ENCODE data around the gene TAF1B.
"Not testable (repeated sequence)": the region's sequence is repeated elsewhere in the genome, so short reads cannot be mapped to it uniquely, and the experiment has no call there.

The TAF1B gene

GRCh38 chr2:9831670-9832069 lies 11.6 kb upstream of the TAF1B start:
- DNase-seq (ENCODE audit: low spot score), result no peak

DNA sequence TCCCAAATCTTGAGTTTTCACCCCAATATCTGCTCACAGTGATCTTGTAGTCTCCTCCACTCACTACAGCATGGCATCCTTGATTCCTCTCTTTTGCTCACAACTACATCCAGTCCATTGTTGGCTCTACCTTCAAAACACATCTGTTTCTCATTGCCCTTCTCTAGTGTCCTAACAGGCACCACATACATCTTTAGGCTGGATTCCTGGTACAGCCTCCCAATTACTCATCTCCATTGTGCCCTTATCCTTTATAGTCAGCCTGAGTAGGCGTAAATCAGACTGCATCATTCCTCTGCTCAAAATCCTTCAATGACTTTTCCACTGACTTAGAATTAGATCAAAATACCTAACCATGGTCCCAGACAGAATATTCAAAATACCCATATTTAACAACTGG lies 10.7 kb upstream of the TAF1B start:
- DNase-seq (ENCODE audit: low spot score), result no peak

DNA sequence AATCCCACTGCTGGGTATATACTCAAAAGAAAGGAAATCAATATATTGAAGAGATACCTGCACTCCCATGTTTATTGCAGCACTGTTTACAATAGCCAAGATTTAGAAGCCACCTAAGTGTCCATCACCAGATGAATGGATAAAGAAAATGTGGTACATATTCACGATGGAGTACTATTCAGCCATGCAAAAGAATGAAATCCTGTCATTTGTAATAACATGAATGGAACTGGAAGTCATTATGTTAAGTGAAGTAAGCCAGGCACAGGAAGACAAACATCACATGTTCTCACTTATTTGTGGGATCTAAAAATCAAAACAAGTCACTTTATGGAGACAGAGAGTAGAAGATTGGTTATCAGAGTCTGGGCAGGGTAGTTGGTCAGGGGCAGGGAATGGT lies 8.2 kb upstream of the TAF1B start:
- DNase-seq (ENCODE audit: low spot score), result not testable (repeated sequence)

GRCh38 chr2:9836074-9836473 lies 7.2 kb upstream of the TAF1B start:
- DNase-seq (ENCODE audit: low spot score), result no peak

GRCh38 chr2:9836517-9836916 lies 6.8 kb upstream of the TAF1B start:
- DNase-seq (ENCODE audit: low spot score), result no peak

- DNase-seq (ENCODE audit: low spot score), result no peak
Observed at GRCh38 chr2:9837451-9837850, 5.8 kb upstream of the TAF1B start.

DNA sequence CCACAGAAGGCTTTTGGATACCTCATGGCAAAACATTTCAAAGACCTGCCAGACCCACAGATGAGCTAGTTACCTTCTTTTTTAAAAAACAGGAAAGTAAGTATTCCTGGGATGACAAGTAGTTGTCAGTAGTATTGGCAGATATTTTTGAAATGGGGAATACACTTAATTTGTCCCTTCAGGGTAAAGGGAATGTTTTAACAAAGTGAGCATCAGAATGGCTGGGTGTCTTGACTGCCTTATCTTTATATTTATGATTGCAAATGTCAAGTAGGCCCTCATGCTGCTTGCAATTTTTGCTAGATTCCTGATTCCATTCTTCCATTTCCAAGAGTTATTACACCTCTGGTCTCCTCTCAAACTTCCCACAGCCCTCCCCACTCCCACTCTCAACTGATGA lies 4.9 kb upstream of the TAF1B start:
- DNase-seq (ENCODE audit: low spot score), result no peak

DNA sequence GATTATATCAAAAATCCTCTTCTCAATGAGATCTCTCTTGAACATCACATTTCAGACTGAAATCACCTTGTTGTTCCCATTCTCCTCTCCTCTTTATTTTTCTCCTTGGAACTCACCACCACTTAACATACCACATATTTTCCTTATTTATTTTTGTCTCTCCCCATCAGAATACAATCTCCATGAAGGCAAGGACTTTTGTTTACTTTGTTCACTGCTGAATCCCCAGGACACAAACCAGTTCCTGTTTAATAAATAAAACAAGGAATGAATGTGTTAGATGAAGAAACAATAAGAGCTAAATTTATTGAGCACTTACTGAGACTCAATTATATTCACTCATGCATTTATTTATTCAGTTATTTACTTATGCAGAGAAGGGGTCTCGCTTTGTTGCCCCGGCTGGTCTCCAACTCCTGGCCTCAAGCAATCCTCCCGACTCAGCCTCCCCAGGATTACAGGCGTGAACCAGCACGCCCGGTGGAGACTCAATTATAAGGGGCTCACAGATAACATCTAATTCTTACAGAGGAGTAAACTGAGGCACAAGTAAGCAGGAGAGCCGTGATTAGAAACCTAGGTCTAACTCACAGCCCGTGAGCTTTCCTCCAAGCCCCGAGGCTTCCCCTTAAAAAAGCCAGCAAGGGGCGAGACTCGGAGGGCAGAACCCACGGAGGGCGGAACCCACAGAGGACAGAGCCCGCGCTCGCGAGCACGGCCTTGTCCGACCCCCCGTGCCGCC lies 616 bp upstream of the TAF1B start:
- DNase-seq (ENCODE audit: low spot score), result no peak

- DNase-seq (ENCODE audit: low spot score), result no peak
Observed at GRCh38 chr2:9844036-9844483, 786 bp downstream of the TAF1B start.

- no peak for DNase-seq (ENCODE audit: low spot score)
Observed at GRCh38 chr2:9844576-9844975, 1.3 kb downstream of the TAF1B start.

GRCh38 chr2:9846554-9846953 lies 3.3 kb downstream of the TAF1B start:
- peak; percentile 21 for DNase-seq (ENCODE audit: low spot score)

- no peak for DNase-seq (ENCODE audit: low spot score)
Observed at GRCh38 chr2:9847140-9847539, 3.9 kb downstream of the TAF1B start.

DNA sequence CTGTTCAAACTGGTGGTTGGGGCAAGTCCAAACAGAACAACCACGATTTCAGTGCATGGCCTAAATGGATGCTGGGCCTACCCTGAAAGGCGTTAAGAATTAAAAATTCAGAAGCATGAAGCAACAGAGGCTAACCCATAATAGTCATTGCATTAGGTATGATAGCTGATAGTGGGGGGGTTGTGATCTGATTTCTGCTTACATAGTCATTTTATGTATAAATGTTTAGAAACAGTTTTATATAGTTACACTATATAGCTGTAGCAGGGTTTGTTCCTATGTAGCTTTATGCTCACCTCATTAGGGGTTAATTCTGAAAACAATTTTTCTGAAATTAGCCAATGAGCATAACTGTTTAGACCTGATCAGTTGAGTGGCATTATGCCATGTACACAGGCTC lies 9.6 kb downstream of the TAF1B start:
- DNase-seq (ENCODE audit: low spot score), result no peak

DNA sequence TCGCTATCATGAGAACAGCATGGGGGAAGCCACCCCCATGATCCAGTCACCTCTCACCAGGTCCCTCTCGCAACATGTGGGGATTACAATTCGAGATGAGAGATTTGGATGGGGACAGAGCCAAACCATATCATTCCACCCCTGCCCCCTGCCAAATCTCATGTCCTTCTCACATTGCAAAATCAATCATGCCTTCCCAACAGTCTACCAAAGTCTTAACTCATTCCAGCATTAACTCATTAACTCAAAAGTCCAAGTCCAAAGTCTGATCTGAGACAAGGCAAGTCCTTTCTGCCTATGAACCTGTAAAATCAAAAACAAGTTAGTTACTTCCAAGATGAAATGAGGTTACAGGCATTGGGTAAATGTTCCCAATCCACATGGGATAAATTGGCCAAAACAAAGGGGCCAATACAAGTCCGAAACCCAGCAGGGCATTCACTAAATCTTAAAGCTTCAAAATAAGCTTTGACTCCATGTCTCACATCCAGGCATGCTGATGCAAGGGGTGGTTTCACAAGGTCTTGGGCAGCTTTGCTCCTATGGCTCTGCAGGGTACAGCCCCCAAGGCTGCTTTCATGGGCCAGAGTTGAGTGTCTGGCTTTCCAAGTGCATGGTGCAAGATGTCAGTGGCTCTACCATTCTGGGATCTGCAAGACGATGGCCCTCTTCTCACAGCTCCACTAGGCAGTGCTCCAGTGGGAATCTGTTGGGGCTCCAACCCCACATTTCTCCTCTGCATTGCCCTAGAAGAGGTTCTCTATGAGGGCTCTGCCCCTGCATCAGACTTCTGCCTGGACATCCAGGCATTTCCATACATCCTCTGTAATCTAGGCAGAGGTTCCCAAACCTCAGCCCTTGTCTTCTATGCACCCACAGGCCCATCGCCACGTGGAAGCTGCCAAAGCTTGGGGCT lies 14.8 kb downstream of the TAF1B start:
- no peak for DNase-seq (ENCODE audit: low spot score)

GRCh38 chr2:9858730-9859068 lies 15.4 kb downstream of the TAF1B start:
- no peak for DNase-seq (ENCODE audit: low spot score)

- not testable (repeated sequence) for DNase-seq (ENCODE audit: low spot score)
Observed at GRCh38 chr2:9860922-9861580, 17.8 kb downstream of the TAF1B start.

- DNase-seq (ENCODE audit: low spot score), result no peak
Observed at GRCh38 chr2:9867881-9868280, 24.6 kb downstream of the TAF1B start.

GRCh38 chr2:9873337-9873736 lies 30.1 kb downstream of the TAF1B start:
- DNase-seq (ENCODE audit: low spot score), result no peak

GRCh38 chr2:9877026-9877425 lies 33.8 kb downstream of the TAF1B start:
- DNase-seq (ENCODE audit: low spot score), result no peak

GRCh38 chr2:9877726-9878125 lies 34.5 kb downstream of the TAF1B start:
- DNase-seq (ENCODE audit: low spot score), result no peak

DNA sequence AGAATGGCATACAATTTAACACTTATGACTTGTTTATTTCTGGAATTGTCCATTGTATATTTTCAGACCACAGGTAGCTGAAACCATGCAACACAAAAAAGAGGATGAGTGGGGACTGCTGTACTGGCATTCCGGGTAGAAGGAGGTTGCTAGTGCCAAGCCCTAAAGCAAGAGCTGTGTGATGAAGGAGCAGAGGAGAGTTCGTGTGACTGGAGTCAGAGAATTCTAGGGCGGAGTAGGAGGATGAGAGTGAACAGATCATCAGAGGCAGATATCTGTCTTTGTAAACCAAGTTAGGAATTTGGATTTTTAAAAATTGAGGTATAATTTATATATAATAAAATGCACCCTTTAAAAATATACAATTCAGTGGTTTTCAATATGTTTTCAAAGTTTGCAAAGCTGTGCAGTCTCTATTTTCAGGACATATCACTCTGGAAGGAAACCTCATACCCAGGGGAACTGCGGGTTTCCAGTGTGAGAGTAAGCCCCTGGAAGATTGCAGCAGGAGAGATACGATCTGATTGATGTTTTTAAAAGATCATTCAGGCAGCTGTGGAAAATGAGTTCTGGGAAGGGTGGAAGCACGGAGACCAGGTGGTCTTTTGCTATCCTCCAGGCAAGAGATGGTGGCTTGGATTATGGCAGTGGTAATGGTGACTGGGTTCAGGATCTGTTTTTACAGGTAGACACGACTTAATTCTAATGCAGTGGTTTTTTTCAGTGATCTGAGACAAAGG lies 36.4 kb downstream of the TAF1B start:
- no peak for DNase-seq (ENCODE audit: low spot score)

- no peak for DNase-seq (ENCODE audit: low spot score)
Observed at GRCh38 chr2:9883897-9884296, 40.6 kb downstream of the TAF1B start.

Data from kidney capillary endothelial cell (primary cell).